ENCODE data around the gene GDNF.

GDNF gene

DNA sequence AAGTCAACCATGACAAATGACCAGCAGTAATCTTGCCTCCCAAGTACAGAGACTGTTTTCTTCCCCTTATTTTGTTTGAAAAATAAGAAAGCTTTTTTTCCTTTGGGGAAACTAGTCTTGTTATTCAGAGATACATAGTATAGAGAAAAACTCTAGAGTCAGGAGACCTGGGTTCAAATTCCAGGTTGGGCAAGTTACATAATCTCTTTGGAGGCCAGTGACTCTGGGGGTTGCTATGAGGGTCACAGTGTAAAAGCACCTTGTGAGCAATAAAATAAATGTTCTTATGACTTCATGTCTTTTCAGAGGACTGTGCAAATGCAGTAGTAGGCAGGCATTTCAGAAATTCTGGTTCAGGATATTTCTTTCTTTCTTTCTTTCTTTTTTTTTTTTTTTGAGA is 71.5 kb downstream of the GDNF start:
- TF ChIP-seq, protein P1, sequence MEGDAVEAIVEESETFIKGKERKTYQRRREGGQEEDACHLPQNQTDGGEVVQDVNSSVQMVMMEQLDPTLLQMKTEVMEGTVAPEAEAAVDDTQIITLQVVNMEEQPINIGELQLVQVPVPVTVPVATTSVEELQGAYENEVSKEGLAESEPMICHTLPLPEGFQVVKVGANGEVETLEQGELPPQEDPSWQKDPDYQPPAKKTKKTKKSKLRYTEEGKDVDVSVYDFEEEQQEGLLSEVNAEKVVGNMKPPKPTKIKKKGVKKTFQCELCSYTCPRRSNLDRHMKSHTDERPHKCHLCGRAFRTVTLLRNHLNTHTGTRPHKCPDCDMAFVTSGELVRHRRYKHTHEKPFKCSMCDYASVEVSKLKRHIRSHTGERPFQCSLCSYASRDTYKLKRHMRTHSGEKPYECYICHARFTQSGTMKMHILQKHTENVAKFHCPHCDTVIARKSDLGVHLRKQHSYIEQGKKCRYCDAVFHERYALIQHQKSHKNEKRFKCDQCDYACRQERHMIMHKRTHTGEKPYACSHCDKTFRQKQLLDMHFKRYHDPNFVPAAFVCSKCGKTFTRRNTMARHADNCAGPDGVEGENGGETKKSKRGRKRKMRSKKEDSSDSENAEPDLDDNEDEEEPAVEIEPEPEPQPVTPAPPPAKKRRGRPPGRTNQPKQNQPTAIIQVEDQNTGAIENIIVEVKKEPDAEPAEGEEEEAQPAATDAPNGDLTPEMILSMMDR (IDR thresholded peaks at IDR 0.05; ENCODE audit: control insufficient read depth, extremely low read depth, insufficient read depth), result no peak
- H3K4me3 ChIP-seq (ENCODE audit: low read depth, low read length), result no peak overlapping the region
- no peak for DNase-seq (ENCODE audit: low read depth)

DNA sequence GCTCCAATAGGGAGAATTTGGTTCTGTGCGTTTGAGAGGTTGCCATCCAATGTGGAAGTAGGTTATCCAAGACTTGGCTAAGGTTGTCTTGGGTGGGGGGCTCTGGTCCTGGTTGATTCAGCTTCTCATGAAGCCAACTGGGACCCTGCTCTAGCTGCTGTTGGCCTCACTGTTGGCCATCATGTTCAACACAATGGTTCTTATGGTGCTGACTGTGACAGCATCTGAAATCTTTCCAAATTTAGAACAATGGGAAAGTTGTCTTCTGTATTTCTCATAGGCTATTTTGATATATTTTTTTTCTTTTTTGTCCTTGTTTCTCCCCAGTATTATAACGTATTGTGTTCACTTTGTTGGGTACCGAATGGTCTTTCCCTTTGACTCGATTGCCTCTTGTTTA is 71.9 kb downstream of the GDNF start:
- no peak for DNase-seq (ENCODE audit: low read depth)

DNA sequence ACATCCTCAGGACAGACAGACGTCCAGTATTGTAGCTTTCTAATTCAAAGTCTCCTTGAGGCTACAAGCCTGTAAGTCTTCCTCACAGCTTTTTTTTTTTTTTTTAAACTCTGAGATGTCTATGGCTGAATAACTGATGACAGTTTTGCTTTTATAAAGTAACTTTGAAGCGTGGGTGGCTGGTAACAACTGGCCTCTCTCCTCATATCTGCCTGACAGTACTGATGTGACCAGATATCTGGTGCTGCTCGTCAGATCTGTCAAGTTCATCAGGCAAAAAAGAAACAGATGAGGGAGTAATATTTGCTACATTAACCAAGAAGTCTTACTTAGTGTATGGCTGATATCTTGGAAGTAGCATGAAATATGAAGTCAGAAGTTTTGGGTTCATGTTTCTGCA is 72.6 kb downstream of the GDNF start:
- no peak for DNase-seq (ENCODE audit: low read depth)
- H3K4me3 ChIP-seq (ENCODE audit: low read depth, low read length), result no peak overlapping the region
- TF ChIP-seq, protein P1 (IDR thresholded peaks at IDR 0.05; ENCODE audit: control insufficient read depth, extremely low read depth, insufficient read depth), result no peak

More for the DNA sequence above, 71.9 kb downstream of the GDNF start:
- H3K4me3 ChIP-seq (ENCODE audit: low read depth, low read length), result no peak overlapping the region
- TF ChIP-seq, protein P1 (IDR thresholded peaks at IDR 0.05; ENCODE audit: control insufficient read depth, extremely low read depth, insufficient read depth), result no peak

All from LNCaP clone FGC (cell line).